HG02943 (cell line): ENCODE data around the gene RBM46.
A peak's percentile ranks its signal among the peaks of the same experiment; 100 is the strongest.

Experiments
- ATAC-seq: cut with Tn5 transposase; IDR thresholded peaks from one replicate; pipeline ENCODE4 v1.9.1; 2021; ENCODE audit warnings: mild to moderate bottlenecking, low read depth, moderate library complexity; ENCODE audit not compliant: unreplicated experiment

Gene RBM46

GRCh38 chr4:154781126-154781982 lies at the start of gene RBM46:
Gene RBM46 (plus strand): TSS chr4:154781272. CDS start chr4:154796753, 15,481 bp downstream.
- ATAC-seq, result no peak

- no peak for ATAC-seq
Measured at GRCh38 chr4:154731756-154732155, 49.3 kb upstream of the RBM46 start.

GRCh38 chr4:154732669-154733068 lies 48.4 kb upstream of the RBM46 start:
- no peak for ATAC-seq

- no peak for ATAC-seq
Measured at GRCh38 chr4:154736770-154737169, 44.3 kb upstream of the RBM46 start.

GRCh38 chr4:154738426-154738825 lies 42.6 kb upstream of the RBM46 start:
- no peak for ATAC-seq

- ATAC-seq, result no peak
Measured at GRCh38 chr4:154739111-154739510, 42.0 kb upstream of the RBM46 start.

- no peak for ATAC-seq
Measured at GRCh38 chr4:154740462-154740861, 40.6 kb upstream of the RBM46 start.

- ATAC-seq, result no peak
Measured at GRCh38 chr4:154741131-154741665, 39.9 kb upstream of the RBM46 start.

- no peak for ATAC-seq
Measured at GRCh38 chr4:154741922-154742850, 38.9 kb upstream of the RBM46 start.

- ATAC-seq, result peak; percentile 63
Measured at GRCh38 chr4:154743683-154744340, 37.3 kb upstream of the RBM46 start, which contains the start of gene LRAT. Gene LRAT (plus strand): TSS chr4:154744000. CDS start chr4:154744327, 327 bp downstream.

- no peak for ATAC-seq
Measured at GRCh38 chr4:154744341-154744926, 36.6 kb upstream of the RBM46 start.

GRCh38 chr4:154757713-154758112 lies 23.4 kb upstream of the RBM46 start:
- ATAC-seq, result no peak

- ATAC-seq, result no peak
Measured at GRCh38 chr4:154760895-154761294, 20.2 kb upstream of the RBM46 start.

- no peak for ATAC-seq
Measured at GRCh38 chr4:154778264-154778663, 2.8 kb upstream of the RBM46 start.

GRCh38 chr4:154779362-154779947 lies 1.6 kb upstream of the RBM46 start:
- ATAC-seq, result no peak

GRCh38 chr4:154781983-154782293 lies 866 bp downstream of the RBM46 start:
- no peak for ATAC-seq

- ATAC-seq, result no peak
Measured at GRCh38 chr4:154807042-154807630, 26.1 kb downstream of the RBM46 start.

- no peak for ATAC-seq
Measured at GRCh38 chr4:154818230-154818629, 37.2 kb downstream of the RBM46 start.

- ATAC-seq, result no peak
Measured at GRCh38 chr4:154822775-154823174, 41.7 kb downstream of the RBM46 start.
